ENCODE data around the gene ORMDL3.

ORMDL3 gene

DNA sequence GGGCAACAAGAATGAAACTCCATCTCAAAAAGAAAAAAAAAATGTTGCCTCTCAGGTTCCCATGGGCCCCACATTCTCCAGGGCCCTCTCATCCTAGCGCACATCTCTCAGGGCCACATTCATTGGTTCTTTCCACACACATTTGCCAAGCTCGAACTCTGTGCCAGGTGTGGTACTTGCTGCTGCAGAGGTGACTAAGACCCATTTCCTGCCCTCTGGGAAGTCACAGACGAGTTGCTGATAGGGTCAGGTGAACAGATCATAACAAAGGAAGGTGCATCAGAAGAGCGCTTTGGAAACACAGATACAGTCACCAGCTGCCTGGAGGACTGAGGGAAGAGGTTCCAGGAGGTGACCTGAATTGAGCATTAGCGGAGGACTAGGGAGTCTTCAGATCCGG lies 36.4 kb upstream of the ORMDL3 start:
- TF ChIP-seq FOXK2 (IDR thresholded peaks at IDR 0.05): no peak
- TF ChIP-seq HDGF (IDR thresholded peaks at IDR 0.05; ENCODE audit: borderline replicate concordance): no peak
- TF ChIP-seq NFRKB (IDR thresholded peaks at IDR 0.05): no peak
- no peak for TF ChIP-seq SUZ12 (IDR thresholded peaks at IDR 0.05)
- TF ChIP-seq L3MBTL2 (conservative IDR thresholded peaks at IDR 0.05): no peak
- no peak for TF ChIP-seq FOXA1 (IDR thresholded peaks at IDR 0.05)
- no peak for TF ChIP-seq ELF4 (IDR thresholded peaks at IDR 0.05)
- TF ChIP-seq ZNF384 (IDR thresholded peaks at IDR 0.05): no peak
- TF ChIP-seq LEF1 (IDR thresholded peaks at IDR 0.05; ENCODE audit: borderline replicate concordance): no peak
- no peak for TF ChIP-seq TARDBP (IDR thresholded peaks at IDR 0.05)
- no peak for TF ChIP-seq ARNT (IDR thresholded peaks at IDR 0.05)
- no peak for TF ChIP-seq SP1 (IDR thresholded peaks at IDR 0.05)
- ChIA-PET POLR2A (no interaction called here), CTCF (interaction anchor here (0.7 kb wide), 1 partner anchor 12 kb away, joined by 3 read pairs; no protein-coding TSS in a partner anchor)
- no peak for DNase-seq (ENCODE audit: extremely low spot score)

DNA sequence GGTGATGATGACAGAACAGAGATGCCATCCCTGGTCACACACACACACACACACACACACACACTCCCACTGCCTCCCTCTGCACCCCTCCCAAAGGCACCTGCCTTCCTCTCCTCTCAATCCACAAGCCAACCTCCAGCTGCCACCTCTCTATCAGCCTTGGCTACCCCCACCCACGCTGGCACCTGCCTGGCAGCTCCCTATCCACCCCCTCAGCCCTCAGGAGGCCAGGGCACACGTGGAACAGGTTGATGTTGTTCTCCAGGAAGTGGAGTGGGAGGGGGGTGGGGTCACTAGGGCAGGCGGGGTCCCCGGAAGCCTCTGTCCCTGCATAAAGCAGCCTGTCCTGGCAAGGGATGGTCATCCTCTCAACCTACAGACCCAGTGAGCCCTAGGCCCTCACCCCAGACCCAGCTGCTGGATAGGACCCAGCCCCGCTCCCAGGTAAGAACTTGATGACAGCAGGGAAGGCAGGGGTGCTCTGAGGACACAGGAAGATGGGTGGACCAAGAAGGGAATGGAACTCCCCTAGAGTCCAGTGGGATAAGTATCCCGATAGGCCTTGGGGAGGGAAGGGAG lies 35.3 kb upstream of the ORMDL3 start, which contains the start of gene GSDMA:
TSS of gene GSDMA (plus strand) at position 363 of the 579 bp plus-strand sequence. CDS start 2,684 bp downstream, outside the sequence.
- no peak for TF ChIP-seq NFRKB (IDR thresholded peaks at IDR 0.05)
- TF ChIP-seq SP1 (IDR thresholded peaks at IDR 0.05): no peak
- no peak for TF ChIP-seq FOXK2 (IDR thresholded peaks at IDR 0.05)
- no peak for TF ChIP-seq SUZ12 (IDR thresholded peaks at IDR 0.05)
- no peak for TF ChIP-seq BHLHE40 (IDR thresholded peaks at IDR 0.05; ENCODE audit: borderline replicate concordance)
- no peak for TF ChIP-seq FOXA1 (IDR thresholded peaks at IDR 0.05)
- TF ChIP-seq ARNT (IDR thresholded peaks at IDR 0.05): no peak
- no peak for TF ChIP-seq CTBP1 (IDR thresholded peaks at IDR 0.05; ENCODE audit: borderline replicate concordance)
- no peak for TF ChIP-seq FOXM1 (IDR thresholded peaks at IDR 0.05; ENCODE audit: borderline replicate concordance)
- TF ChIP-seq ELF4 (IDR thresholded peaks at IDR 0.05): no peak
- ChIA-PET POLR2A (no interaction called here), CTCF (interaction anchor here (0.6 kb wide), 1 partner anchor 654 kb away, joined by 4 read pairs; no protein-coding TSS in a partner anchor)
- DNase-seq (ENCODE audit: extremely low spot score): no peak

DNA sequence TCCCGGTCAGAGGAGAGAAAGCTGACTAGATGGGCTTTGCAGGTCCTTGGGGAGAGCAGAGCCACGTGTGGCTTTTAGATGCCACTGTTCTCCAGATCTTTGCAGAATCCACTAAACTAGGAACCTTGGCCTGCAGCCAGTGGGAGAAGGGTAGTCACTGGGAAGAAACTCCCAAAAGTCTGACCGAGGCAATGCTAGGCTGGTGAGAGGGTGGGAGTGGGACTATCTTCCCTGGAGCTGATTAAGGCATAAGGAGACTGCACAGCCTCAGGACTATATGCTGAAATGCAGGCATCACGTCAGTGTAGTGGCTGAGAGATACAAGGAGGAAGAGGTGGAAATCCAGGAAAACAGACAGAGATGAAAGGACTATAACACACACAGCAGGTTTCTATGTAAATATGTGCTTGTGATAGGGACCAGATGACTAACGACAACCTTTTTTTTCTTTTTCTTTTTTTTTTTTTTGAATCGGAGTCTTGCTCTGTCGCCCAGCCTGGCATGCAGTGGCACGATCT lies 33.2 kb upstream of the ORMDL3 start:
- POLR2A ChIA-PET: interaction anchor here (0.8 kb wide), 1 partner anchor 17 kb away, joined by 3 read pairs; no protein-coding TSS in a partner anchor
- TF ChIP-seq FOXK2 (IDR thresholded peaks at IDR 0.05): no peak
- no peak for TF ChIP-seq ZNF384 (IDR thresholded peaks at IDR 0.05)
- TF ChIP-seq SUZ12 (IDR thresholded peaks at IDR 0.05): no peak
- TF ChIP-seq, protein P1, sequence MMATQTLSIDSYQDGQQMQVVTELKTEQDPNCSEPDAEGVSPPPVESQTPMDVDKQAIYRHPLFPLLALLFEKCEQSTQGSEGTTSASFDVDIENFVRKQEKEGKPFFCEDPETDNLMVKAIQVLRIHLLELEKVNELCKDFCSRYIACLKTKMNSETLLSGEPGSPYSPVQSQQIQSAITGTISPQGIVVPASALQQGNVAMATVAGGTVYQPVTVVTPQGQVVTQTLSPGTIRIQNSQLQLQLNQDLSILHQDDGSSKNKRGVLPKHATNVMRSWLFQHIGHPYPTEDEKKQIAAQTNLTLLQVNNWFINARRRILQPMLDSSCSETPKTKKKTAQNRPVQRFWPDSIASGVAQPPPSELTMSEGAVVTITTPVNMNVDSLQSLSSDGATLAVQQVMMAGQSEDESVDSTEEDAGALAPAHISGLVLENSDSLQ (IDR thresholded peaks at IDR 0.05): no peak
- TF ChIP-seq LEF1 (IDR thresholded peaks at IDR 0.05; ENCODE audit: borderline replicate concordance): no peak
- no peak for TF ChIP-seq FOXA1 (IDR thresholded peaks at IDR 0.05)
- no peak for TF ChIP-seq HDGF (IDR thresholded peaks at IDR 0.05; ENCODE audit: borderline replicate concordance)
- no peak for TF ChIP-seq TARDBP (IDR thresholded peaks at IDR 0.05)
- no peak for TF ChIP-seq BHLHE40 (IDR thresholded peaks at IDR 0.05; ENCODE audit: borderline replicate concordance)
- no peak for TF ChIP-seq CTBP1 (IDR thresholded peaks at IDR 0.05; ENCODE audit: borderline replicate concordance)
- TF ChIP-seq ARNT (IDR thresholded peaks at IDR 0.05): no peak
- TF ChIP-seq L3MBTL2 (conservative IDR thresholded peaks at IDR 0.05): no peak
- TF ChIP-seq SP1 (IDR thresholded peaks at IDR 0.05): no peak
- TF ChIP-seq FOXM1 (IDR thresholded peaks at IDR 0.05; ENCODE audit: borderline replicate concordance): no peak
- no peak for TF ChIP-seq ELF4 (IDR thresholded peaks at IDR 0.05)
- TF ChIP-seq NFRKB (IDR thresholded peaks at IDR 0.05): no peak
- no peak for DNase-seq (ENCODE audit: extremely low spot score)
- CTCF ChIA-PET: interaction anchor here (1.5 to 1.8 kb wide), 2 partner anchors 8 to 20 kb away, joined by 5 to 6 read pairs; partner anchors contain the start of gene PSMD3

DNA sequence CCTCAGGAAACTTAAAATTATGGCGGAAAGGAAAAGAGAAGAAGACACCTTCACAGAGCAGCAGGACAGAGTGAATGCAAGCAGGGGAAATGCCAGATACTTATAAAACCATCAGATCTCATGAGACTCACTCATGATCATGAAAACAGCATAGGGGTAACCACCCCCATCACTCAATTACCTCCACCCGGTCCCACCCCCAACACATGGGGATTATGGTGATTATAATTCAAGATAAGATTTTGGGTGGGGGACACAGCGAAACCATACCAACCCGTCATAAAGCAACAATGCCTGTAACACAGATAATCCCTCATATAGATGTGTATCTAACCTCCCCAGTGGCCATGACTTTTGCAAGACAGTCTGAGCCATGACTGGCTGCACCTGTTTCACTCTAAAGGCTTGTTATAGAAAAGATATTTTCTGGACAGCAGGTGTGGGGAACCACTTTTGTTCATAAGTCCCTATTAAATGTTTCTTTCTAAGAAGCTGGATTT lies 28.4 kb upstream of the ORMDL3 start:
- TF ChIP-seq HDGF (IDR thresholded peaks at IDR 0.05; ENCODE audit: borderline replicate concordance) (no peak), TARDBP (IDR thresholded peaks at IDR 0.05) (no peak), L3MBTL2 (conservative IDR thresholded peaks at IDR 0.05) (no peak), FOXA1 (IDR thresholded peaks at IDR 0.05) (no peak), SUZ12 (IDR thresholded peaks at IDR 0.05) (no peak), FOXK2 (IDR thresholded peaks at IDR 0.05) (no peak)
- DNase-seq (ENCODE audit: extremely low spot score): no peak
- ChIA-PET CTCF (interaction anchor here (0.6 to 1.7 kb wide), 2 partner anchors 16 to 157 kb away, joined by 3 to 4 read pairs; no protein-coding TSS in a partner anchor), POLR2A (interaction anchor here (1.0 to 3.5 kb wide), 3 partner anchors 24 to 98 kb away, joined by 3 to 30 read pairs (median 3); partner anchors contain the start of genes MED24 and PSMD3)

DNA sequence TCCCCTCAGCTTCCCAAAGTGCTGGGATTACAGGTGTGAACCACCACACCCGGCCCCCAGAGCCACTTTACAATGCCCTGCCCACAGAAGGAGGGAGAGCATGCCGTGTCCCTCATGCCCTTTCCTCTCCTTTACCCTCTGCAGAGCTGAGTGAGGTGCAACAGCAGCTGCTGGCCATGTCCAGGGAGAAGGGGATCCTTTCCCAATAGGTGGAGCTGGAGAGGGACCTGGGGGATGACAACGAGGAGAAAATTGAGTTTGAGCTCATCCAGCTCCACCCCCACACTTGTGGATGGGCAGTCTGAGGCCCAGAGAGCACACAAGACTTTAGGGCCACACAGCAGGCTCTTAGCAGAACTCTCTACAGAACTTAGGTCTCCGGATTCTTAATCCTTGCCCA lies 27.5 kb upstream of the ORMDL3 start:
- CTCF ChIA-PET: interaction anchor here (0.6 to 1.7 kb wide), 2 partner anchors 31 to 158 kb away, joined by 4 read pairs; no protein-coding TSS in a partner anchor

More for the DNA sequence above, 27.5 kb upstream of the ORMDL3 start:
- DNase-seq (ENCODE audit: extremely low spot score): no peak
- POLR2A ChIA-PET: interaction anchor here (1.0 to 3.5 kb wide), 4 partner anchors 25 to 99 kb away, joined by 3 to 30 read pairs (median 4); partner anchors contain the start of genes MED24 and PSMD3
- TF ChIP-seq FOXM1 (IDR thresholded peaks at IDR 0.05; ENCODE audit: borderline replicate concordance) (no peak), L3MBTL2 (conservative IDR thresholded peaks at IDR 0.05) (no peak), SUZ12 (IDR thresholded peaks at IDR 0.05) (no peak), FOXA1 (IDR thresholded peaks at IDR 0.05) (no peak), HDGF (IDR thresholded peaks at IDR 0.05; ENCODE audit: borderline replicate concordance) (no peak), SP1 (IDR thresholded peaks at IDR 0.05) (no peak), ZNF384 (IDR thresholded peaks at IDR 0.05) (no peak), CTBP1 (IDR thresholded peaks at IDR 0.05; ENCODE audit: borderline replicate concordance) (no peak)
- TF ChIP-seq, protein P1 (IDR thresholded peaks at IDR 0.05): no peak
